Measurements from ENCODE around the gene TLCD3B.
"Not testable (repeated sequence)": the region's sequence is repeated elsewhere in the genome, so short reads cannot be mapped to it uniquely, and the experiment has no call there.

The TLCD3B gene

GRCh38 chr16:30060836-30061554 lies 29.9 kb upstream of the TLCD3B start:
- no peak for DNase-seq (ENCODE audit: low read depth, low spot score)

GRCh38 chr16:30060346-30060745 lies 29.3 kb upstream of the TLCD3B start:
- no peak for DNase-seq (ENCODE audit: low read depth, low spot score)

- no peak for DNase-seq (ENCODE audit: low read depth, low spot score)
Observed at GRCh38 chr16:30054959-30055553, 24.0 kb upstream of the TLCD3B start.

- DNase-seq (ENCODE audit: low read depth, low spot score) = no peak
Observed at GRCh38 chr16:30054451-30054850, 23.4 kb upstream of the TLCD3B start.

GRCh38 chr16:30053376-30054015 lies 22.4 kb upstream of the TLCD3B start:
- no peak for DNase-seq (ENCODE audit: low read depth, low spot score)

- no peak for DNase-seq (ENCODE audit: low read depth, low spot score)
Observed at GRCh38 chr16:30052671-30053372, 21.8 kb upstream of the TLCD3B start.

GRCh38 chr16:30051518-30051917 lies 20.4 kb upstream of the TLCD3B start:
- no peak for DNase-seq (ENCODE audit: low read depth, low spot score)

GRCh38 chr16:30049871-30050270 lies 18.8 kb upstream of the TLCD3B start:
- DNase-seq (ENCODE audit: low read depth, low spot score) = no peak

- no peak for DNase-seq (ENCODE audit: low read depth, low spot score)
Observed at GRCh38 chr16:30046588-30046987, 15.5 kb upstream of the TLCD3B start.

GRCh38 chr16:30046178-30046577 lies 15.1 kb upstream of the TLCD3B start:
- no peak for DNase-seq (ENCODE audit: low read depth, low spot score)

- DNase-seq (ENCODE audit: low read depth, low spot score) = no peak
Observed at GRCh38 chr16:30041841-30042240, 10.8 kb upstream of the TLCD3B start.

- not testable (repeated sequence) for DNase-seq (ENCODE audit: low read depth, low spot score)
Observed at GRCh38 chr16:30040690-30041089, 9.6 kb upstream of the TLCD3B start.

- no peak for DNase-seq (ENCODE audit: low read depth, low spot score)
Observed at GRCh38 chr16:30040221-30040620, 9.2 kb upstream of the TLCD3B start.

GRCh38 chr16:30033270-30033669 lies 2.2 kb upstream of the TLCD3B start:
- no peak for DNase-seq (ENCODE audit: low read depth, low spot score)

- peak; percentile 64 for DNase-seq (ENCODE audit: low read depth, low spot score)
Observed at GRCh38 chr16:30032083-30032819, 1.2 kb upstream of the TLCD3B start.

- no peak for DNase-seq (ENCODE audit: low read depth, low spot score)
Observed at GRCh38 chr16:30031477-30031918, 427 bp upstream of the TLCD3B start.

GRCh38 chr16:30030011-30030685 lies 923 bp downstream of the TLCD3B start:
- DNase-seq (ENCODE audit: low read depth, low spot score) = no peak

GRCh38 chr16:30028438-30029076 lies 2.5 kb downstream of the TLCD3B start:
- DNase-seq (ENCODE audit: low read depth, low spot score) = no peak

GRCh38 chr16:30027588-30028437 lies 3.3 kb downstream of the TLCD3B start:
- DNase-seq (ENCODE audit: low read depth, low spot score) = no peak

GRCh38 chr16:30026449-30026848 lies 4.6 kb downstream of the TLCD3B start:
- no peak for DNase-seq (ENCODE audit: low read depth, low spot score)
